ENCODE measurements around the gene GPC6.
"Not testable (repeated sequence)": the region's sequence is repeated elsewhere in the genome, so short reads cannot be mapped to it uniquely, and the experiment has no call there.

Gene GPC6

DNA sequence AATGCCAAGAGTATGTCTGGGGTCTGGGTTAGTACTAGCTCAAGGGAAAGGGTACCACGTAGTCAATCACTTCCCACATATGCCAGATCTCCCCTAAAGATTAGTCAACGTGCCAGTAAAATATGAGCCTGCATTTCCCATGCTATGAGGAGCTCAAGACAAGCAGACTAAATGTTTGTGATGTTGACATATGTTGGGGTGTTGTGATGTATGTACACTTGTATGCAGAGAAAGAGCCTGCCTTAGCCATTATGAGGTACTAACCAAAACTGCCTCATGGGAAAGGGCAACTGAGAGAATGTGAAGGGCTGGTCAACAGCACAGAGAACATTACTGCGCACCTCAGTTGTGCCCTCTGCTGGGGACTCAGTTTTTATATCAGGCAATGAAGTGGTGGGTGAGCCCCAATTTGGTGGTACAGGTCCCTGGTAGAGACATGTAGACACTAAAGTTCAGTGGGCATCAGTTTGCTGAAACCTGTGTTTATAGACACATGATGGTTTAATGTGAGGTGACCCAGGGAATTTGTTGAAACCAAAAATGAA is 965.9 kb downstream of the GPC6 start:
- peak; percentile 3 to 26 for DNase-seq

DNA sequence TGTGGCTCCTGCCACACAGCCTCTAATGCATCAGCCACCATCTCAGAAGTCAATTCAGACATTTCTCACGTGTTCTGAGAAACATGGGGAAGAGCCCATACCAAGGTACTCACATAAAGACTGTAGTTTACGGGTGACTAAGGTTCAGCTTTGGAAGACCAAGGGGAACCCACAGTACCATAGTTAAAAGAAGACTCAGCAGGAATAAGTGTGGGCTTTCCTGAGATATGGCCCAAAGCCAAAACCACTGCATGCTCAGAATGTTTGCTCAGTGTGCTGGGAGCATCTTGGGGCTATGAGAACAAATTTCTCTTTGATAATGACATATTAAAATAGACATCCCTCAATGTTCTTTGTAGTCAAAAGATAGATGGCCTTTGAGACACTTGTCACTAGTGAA is 969.1 kb downstream of the GPC6 start:
- no peak for DNase-seq

DNA sequence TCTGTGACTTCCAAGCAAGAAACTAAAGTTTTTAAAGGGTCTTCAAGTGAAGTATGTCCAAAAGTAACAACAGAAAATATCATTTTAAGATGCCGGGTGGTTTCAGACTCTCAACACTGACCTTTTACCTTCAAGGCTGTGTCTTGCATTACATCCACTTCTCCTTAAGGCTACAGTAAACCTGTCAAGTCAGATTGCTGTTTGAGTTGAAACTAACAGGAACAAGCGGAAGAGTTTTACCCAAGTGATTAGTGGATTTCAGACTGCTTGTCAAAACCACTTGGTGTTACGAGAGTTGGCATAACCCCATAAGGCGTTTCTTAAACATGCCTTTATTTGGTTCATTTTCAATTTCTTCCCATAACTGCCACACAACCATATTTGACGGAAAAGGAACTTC is 969.8 kb downstream of the GPC6 start:
- DNase-seq: no peak

DNA sequence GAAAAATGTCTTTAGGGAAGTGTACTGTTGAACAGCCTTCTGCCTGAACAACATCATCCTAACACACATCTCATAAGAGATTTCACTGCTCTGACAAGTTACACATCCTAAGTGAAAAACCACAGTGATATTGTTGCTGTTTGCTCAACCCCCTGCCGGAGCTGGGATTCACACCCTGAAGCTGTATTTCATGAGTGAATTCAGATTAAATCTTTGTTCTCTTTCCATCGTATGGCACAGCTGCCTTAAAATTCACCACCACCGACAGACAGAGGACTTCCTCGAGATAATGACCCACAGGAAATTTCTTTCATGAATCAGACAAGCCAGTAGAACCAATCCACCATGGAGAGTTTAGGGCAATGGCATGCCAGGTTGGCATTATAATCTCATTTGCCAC is 972.1 kb downstream of the GPC6 start:
- no peak for DNase-seq

DNA sequence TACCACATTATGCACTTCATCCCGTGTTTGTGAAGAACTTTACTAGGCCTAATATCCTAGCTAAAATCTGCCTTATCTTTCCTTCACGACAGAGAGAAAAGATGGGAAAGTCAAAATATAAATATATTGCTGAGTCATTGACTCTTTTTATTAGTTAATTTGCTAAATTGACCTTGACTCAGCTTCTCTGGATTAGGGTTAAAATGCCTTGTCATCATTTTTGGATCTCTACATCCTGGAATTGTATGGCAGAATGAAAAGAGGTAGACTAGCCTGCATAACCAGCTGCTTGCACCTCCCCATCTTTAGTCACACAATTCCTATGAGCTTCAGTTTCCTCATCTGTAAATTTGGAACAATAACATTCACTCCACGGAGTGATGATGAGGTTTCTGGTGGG is 972.5 kb downstream of the GPC6 start:
- DNase-seq: no peak

DNA sequence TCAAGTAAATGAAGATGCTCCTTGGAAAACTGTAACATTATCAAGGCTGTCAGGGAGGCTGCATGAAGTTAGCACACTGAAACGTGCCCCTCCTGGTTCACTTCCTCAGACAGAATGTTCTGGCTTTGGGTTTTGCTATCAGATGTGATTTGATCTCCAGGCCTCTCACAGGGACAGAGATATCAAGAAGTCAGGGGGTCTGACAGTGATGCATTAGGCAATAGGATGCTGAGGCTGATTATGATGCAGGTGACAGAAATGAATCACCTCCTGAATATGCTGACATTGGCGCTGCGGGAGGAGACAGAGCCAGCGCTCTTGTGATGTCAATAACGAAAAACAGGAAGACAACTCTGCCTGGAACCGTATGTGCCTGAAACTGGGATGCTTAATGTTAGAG is 974.4 kb downstream of the GPC6 start:
- no peak for DNase-seq

DNA sequence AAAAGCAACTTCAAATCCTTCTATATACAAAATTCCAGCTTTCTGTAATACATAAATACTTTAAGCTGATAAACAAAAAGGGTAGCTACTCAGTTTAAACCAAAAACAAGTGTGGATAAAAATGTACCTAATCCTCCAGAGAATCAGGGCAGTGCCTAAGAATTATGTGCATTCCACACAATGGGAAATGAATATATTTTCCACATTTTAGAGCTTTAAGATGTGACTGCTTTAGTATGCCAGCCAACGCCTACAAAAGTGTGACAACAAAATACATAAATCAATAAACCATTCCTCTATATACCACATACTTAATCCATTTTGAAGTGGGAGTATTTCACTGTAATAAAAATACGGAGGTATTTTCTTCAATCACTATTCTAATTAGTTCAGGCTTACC is 977.6 kb downstream of the GPC6 start:
- DNase-seq: no peak

DNA sequence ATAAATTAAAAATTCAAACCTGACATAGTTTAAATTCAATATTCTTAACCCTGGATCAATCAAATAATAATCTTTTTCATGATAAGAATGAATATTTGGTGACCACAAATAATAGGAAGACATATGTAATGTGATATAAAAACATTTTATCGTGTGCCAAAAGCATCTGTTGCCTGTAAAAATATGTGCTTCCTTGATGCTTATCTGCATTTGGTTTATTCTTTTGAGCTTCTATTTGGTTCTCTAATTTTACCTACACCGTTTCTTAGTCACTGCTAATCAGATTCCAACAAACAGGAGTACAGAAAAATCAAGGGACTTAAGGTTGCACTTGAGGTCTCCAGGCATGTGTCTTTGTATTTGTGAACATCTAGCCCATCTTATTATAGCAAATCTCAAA is 978.3 kb downstream of the GPC6 start:
- DNase-seq: no peak

DNA sequence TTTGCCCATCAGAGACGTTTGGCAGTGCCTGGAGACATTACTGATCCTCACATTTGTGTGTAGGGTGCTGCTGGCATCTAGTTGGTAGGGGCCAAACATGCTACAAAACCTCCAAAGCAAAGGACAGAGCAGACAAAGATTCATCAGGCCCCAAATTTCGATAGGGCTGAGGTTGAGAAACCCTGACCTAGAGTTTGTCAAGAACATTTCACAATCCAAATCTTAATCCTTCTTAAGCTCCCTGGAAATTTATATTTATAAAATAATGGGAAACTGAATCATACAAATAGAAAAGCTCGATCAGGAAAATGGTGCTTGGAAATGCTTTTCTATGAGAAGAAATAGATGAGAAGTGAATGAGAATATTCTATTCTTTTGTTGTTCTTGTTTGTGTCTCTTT is 979.3 kb downstream of the GPC6 start:
- DNase-seq: no peak

DNA sequence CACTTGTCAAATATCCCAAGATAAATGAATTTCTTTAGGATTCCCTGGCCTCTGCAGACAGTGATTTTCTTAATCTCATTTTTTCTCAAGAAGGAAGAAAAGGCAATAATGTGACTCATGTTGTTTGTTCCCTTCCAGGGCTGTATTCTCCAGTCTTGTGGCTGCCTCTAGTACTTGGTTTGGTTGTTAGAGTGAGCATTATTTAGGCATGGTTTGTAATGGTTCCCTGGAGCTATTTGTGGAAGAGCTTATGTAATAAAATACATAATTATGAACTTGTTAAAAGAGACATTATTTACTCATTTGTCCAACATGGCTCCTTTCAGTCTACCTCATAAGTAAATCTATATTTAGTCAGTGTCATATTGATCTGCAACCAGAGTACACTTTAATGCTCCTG is 982.5 kb downstream of the GPC6 start:
- no peak for DNase-seq

DNA sequence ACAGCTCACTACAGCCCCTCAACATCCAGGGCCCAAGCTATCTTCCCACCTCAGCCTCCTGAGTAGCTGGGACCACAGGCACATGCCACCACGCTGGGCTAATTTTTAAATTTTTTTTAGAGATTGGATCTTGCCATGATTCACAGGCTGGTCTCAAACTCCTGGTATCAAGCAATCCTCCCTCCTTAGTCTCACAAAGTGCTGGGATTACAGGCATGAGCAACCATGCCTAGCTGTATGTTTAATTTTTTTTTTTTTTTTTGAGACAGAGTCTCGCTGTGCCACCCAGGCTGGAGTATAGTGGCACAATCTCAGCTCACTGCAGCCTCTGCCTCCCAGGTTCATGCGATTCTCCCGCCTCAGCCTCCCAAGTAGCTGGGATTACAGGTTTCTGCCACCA is 983.3 kb downstream of the GPC6 start:
- DNase-seq: not testable (repeated sequence)

DNA sequence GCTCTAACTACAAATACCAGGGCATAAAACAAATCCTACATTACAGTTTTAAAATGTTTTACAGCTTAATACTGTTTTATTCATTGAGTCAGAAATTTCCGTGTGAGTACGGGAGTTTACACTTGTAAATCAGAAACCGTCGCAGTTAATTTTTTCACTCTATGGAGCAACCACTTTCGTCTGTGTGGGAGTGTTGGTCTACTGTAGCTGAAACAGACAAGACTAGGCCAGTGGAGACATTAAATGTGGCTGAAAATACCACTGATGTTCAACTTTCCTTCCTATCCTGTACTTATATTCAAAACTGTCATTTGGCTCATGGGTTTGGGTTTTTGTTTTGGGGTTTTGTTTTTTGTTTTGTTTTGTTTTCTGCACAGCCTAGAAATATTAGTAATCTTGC is 984.2 kb downstream of the GPC6 start:
- no peak for DNase-seq

DNA sequence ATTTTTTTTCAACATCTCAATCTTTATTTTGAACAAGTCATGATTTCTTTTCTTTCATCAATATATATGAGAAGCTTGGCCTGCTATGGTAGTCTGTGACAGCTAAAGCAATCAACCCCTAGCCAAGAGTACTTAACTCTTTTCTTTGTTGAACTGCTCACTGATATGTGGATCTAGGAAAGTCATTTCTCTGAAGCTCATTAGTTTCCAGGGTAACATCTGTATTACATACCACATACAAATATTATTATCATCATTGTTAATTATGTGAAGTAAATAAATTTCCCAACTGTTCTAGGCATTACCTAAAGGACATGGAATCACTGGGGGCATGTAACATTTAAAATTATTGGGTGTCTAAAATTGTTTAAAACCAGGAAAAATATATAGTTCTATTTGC is 985.6 kb downstream of the GPC6 start:
- no peak for DNase-seq

DNA sequence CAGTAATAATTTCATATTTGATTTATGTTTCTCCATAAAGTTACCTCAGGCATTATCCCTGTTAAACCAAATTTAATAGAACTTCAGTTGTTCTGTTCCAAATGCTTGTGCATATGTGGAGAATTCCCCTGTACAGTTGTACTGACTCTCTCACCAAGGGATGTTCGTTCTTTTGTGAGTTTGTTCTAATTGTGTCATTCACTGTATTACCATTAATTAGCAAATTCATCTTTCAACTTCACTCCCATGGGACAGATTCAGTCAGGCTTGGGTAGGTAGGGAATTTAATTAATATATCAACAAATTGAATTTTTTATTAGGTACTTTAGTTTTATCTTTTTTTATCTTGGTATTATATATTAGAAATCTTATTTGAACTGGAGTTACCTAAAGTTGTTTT is 987.5 kb downstream of the GPC6 start:
- DNase-seq: no peak

DNA sequence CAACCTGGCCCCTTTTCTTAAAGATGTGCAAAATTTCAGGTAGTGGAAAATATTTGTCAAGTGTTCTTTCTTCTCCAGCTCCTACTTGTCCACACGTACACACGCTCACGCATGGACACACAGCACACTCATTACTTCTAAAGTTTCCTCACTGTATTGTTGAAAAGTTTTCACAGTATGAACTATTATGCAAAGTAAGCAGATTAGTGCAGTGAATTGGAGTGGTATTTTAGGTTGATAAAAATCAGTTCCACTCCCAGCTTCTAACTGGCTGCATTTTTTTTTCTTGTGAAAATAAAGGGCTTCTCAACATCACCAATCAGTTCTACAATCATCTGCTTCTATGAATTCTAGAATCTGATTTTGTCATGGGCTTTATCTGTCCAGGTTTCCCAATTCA is 988.4 kb downstream of the GPC6 start:
- no peak for DNase-seq

DNA sequence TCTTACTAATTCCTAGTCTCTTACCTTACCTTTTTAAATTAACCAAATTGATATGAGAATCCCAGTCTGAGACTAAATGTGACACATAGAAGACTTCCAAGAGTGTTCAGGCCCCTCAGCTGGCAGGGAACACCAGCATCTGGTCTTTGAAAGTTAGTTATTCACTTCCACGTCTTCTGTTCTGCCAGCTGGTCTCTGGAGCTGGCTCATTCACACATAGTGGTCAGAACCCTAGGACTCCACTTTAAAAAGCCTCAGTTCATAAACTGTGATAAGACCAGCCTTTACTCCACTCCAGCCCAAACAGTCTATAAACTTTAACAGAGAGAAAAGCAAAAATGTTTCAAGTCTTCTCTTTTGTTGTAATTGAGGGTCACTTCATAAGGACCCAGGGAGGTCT is 989.9 kb downstream of the GPC6 start:
- DNase-seq: no peak

DNA sequence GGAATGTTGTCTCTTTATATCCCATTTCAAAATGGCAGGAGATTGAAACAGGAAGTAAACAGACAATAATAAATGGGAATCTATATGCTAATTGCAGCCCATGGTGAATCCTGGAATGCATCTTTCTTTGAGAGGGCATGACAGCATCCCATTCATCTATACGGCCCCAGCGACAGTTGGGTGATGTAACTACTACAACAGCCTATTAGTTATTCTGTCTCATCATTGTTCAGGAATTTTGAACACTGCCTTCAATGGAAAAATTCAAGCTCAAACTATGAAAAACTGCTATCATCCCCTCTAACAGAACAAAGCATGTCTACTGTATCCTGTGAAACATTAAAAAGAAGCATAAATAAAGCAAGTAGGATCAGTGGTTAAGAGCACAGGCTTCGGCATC is 990.8 kb downstream of the GPC6 start:
- DNase-seq: no peak

DNA sequence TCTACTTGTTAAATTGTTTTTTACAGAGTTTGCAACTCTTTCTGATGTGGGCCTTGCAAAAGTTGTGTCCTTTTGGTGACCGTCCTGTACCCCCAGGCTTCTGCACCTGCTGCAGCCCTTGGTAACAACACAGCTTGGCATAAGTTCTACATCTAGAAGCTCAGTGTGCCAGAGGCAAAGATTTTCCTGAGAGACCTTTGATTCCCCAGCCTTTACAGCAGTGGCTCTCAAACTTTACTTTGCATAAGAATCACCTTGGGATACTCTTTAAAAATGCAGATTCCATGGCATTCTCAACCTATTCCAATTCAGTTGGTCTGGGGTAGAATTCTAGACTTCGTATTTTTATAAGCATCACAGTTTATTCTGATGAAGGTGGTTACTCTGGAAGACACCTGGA is 991.9 kb downstream of the GPC6 start:
- no peak for DNase-seq

DNA sequence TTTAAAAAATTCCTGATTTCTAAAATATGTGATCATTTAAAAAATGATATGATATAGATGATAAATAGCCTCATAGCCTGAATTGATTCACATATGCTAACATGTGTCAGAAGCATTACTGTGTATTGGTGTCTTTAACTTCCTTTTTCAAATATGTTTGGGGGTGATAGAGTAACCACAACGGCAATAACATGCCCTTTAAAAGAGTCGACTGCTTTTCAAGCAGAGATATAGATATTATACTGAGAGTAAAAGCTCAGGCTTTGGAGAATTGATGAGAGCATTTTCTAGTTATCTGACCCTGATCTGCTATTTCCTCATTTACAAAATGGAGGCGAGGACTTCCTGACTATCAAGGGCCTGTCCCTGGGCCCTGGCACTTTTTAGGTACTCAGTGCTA is 992.3 kb downstream of the GPC6 start:
- no peak for DNase-seq

DNA sequence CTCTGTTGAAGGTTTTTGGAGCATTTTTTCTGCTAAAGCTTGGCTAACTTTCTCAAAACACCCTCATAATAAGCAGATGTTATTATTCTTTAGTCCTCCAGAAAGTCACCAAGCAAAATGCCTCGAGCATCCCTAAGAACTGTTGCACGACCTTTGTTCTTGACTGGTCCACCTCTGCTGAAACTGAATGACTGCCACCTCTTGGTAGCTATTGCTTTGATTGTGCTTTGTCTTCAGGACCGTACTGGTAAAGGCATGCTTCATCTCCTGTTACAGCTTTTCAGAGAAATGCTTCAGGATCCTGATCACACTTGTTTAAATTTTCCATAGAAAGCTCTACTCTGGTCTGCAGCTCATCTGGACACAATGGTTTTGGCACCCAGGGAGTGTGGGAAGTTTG is 998.1 kb downstream of the GPC6 start:
- DNase-seq: no peak

DNA sequence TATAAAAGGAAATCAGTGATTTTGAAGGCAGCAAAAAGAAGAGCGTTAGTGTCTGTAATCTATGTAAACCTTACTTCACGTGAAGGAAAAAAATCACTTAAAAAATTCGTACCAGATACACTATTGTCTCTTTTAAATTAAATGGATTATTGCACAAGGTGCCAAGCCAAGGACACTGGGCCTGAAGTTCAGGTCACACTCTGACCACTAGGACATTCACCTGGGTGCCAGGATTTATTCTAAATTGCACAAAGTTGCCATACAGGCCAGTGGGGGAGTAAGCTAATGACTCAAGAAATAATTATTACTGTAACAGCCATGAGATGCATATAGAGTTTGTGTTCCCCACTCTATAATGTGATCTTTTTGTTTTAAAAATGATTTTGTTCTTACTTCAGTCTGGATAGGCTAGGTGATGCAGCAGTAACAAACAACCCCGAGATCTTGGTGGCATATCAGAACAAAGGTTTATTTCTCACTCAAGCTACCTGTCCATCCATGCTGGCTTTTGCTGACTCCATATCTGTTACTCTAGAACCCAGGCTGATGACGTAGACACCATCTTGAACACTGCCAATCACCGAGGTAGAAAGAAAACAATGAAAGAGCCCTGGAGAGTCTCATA is 1000.8 kb downstream of the GPC6 start:
- no peak for DNase-seq

DNA sequence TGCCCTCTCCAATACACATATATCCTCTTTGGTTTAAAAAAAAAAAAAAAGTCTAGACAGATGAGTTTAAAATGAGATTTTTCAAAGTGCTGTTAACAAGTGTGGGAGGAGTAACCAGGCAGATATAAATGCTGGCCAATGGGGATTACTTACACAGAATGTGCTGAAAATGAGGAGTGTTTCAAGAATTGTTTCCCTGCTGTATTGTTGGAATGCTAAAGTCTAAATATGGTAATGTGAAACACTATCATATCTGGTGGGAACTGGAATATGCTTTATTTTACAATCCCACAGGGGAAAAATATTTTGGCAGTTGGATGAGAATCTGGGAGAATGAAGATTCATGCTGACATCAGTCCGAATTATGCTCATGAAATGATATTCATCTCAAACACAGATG is 1002.2 kb downstream of the GPC6 start:
- DNase-seq: no peak

DNA sequence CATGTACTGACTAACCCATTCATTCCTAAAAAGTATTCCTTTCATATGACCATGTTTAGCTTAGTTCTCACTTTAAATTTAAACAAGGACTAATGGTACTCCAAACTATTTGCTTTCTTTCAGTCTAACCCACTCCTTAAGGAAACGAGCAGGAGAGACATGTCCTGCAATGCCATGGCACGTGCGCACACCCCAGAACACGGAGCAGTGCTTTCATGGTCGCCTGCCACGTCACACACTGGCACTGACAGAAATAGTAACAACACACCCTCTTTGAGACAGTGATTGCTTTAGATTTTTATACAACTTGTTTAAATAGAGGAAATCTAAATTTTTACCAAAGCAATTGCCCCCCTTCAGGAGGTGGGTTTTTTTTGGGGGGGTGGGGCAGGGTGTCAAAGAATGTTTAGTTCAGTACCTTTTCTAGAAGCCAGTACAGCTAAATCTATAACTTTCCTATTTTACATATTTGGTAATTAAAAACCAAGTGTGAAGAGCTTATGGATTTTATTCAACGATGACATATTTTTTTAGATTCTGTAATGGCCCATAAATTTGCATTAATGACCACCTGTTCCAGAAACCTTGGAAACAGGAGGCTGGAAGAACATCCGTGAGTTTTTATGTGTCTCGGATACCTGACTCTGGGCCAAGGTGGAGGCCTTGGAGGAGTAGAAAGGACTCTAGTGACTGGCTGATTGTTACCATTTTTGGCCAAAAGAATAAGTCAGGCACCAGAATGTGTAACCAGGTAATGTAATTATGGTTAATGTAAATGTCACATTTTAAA is 1005.7 kb downstream of the GPC6 start:
- no peak for DNase-seq

DNA sequence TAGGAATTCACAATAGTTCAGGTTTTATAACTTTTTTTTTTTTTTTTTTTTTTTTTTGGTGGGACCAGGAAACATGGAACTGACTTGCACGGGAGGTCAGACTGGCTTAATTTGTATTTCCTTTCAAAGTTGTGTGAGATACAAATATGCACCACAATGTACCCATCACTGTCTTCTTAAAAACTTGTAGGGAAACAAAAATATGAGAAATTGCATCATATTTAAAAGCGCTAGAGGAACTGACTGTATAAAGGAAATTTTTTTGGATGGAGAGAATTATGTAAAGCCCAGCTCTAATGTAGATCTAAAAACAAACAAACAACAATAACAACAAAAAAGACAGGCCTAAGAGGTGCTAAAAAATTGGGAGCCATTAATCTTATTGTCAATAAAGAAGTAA is 1006.3 kb downstream of the GPC6 start:
- DNase-seq: no peak

DNA sequence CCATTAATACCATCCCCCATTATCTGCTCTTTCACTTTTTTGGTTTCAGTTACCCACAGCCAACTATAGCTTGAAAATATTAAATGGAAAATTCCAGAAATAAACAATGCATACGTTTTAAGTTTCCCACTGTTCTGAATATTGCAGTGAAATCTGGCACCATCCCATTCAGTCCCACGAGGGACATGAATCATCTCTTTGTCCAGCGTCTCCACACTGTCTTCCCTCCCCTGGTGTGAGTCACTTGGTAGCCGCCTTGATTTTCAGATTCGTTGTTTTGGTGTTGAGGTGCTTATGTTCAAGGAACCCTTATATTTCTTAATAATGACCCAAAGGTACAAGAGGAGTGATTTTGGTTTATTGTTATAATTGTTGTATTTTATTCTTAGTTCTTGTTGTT is 1006.8 kb downstream of the GPC6 start:
- DNase-seq: no peak

Data from AML-193 (cell line).